ELF-1 (cell line): ENCODE data around the gene ATMIN.

Source experiments
- DNase-seq: peaks from one replicate; pipeline ENCODE4 v3.0.0-alpha.2; 2016; ENCODE audit warnings: low read depth, low spot score

ATMIN gene

GRCh38 chr16:81069063-81069462, 33.4 kb downstream of the ATMIN start:
- no peak for DNase-seq

GRCh38 chr16:81070979-81071378, 35.3 kb downstream of the ATMIN start:
- no peak for DNase-seq

- no peak for DNase-seq
Observed at GRCh38 chr16:81071805-81072204, 36.2 kb downstream of the ATMIN start.

- DNase-seq = peak; percentile 10
Observed at GRCh38 chr16:81073560-81074330, 38.1 kb downstream of the ATMIN start.

- DNase-seq = no peak
Observed at GRCh38 chr16:81076566-81077075, 41.0 kb downstream of the ATMIN start.

GRCh38 chr16:81077076-81077940, 41.7 kb downstream of the ATMIN start, which contains the start of gene C16orf46:
C16orf46 (minus strand) TSS chr16:81077238; CDS start chr16:81063955, 13,283 bp downstream.
- peak; percentile 99 for DNase-seq

GRCh38 chr16:81080233-81080632, 44.6 kb downstream of the ATMIN start:
- no peak for DNase-seq

- DNase-seq = no peak
Observed at GRCh38 chr16:81081014-81081413, 45.4 kb downstream of the ATMIN start.

- DNase-seq = no peak
Observed at GRCh38 chr16:81088836-81089235, 53.2 kb downstream of the ATMIN start.

GRCh38 chr16:81094771-81095251, 59.2 kb downstream of the ATMIN start:
- peak; percentile 33 for DNase-seq

GRCh38 chr16:81095653-81095952, 60.0 kb downstream of the ATMIN start:
- no peak for DNase-seq

- peak; percentile 99 for DNase-seq
Observed at GRCh38 chr16:81095953-81096714, 60.5 kb downstream of the ATMIN start, which contains the start of gene GCSH. GCSH (minus strand) TSS chr16:81096395; CDS start chr16:81096278, 117 bp downstream.

- DNase-seq = no peak
Observed at GRCh38 chr16:81096715-81097208, 61.1 kb downstream of the ATMIN start.
